ENCODE data around the gene GP2.

- TF ChIP-seq POLR2A (IDR thresholded peaks at IDR 0.05) (no peak), CTCF (IDR thresholded peaks at IDR 0.05) (no peak), EP300 (IDR thresholded peaks at IDR 0.05) (no peak)
These were observed 62.3 kb downstream of the GP2 start for GRCh38 chr16:20265019-20265418.

Measured in tibial nerve (tissue), 4 donors.